ENCODE data around the gene PIGW.
"Not testable (repeated sequence)": the region's sequence is repeated elsewhere in the genome, so short reads cannot be mapped to it uniquely, and the experiment has no call there.

PIGW gene

DNA sequence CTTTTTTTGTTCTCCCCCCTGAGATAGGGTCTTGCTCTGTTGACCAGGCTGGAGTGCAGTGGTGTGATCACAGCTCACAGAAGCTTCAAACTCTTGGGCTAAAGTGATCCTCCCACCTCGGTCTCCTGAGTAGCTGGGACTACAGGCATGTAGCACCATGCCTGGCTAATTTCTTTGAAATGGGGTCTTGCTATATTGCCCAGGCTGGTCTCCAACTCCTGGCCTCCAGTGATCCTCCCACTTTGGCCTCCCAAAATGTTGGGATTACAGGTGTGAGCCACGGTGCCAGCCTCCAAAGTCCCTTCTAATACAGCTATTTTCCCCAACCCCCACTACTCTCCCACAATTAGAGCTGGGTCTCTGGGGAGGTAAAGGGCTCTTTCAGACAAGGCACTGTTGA is 26.3 kb upstream of the PIGW start:
- not testable (repeated sequence) for DNase-seq

DNA sequence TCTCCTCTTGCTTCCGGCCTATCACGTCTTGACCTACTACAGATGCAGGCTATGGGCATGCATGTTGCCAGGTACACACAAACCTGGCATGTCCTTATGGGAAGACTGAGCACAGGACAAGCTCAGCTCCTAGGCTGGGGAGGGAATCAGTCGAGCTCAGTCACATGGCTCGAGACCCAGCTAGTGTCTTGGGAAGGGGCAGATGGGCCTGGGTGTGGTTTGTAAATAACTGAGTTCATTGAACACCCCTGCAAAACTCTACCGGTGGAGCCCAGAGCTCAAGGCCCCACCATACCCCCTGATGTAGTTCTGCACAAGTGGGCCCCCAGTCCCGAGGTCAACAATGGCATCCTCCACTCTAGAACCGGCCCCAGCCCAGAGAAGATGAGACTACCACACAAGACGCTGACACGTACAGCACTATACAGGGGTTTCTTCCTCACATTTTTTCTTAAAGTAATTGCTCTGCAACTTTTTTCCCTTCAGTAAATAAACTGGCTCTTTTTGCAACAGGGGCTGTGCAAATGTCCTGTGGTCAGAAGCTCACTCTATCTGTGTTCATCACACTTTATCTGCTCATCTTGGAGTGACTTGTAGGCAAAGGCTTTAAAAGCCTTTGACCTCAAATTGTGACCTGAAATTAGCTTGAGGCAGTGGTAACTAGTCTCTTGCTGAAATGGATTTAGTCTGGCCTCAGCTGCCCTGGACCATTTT is 25.4 kb upstream of the PIGW start:
- DNase-seq: no peak

DNA sequence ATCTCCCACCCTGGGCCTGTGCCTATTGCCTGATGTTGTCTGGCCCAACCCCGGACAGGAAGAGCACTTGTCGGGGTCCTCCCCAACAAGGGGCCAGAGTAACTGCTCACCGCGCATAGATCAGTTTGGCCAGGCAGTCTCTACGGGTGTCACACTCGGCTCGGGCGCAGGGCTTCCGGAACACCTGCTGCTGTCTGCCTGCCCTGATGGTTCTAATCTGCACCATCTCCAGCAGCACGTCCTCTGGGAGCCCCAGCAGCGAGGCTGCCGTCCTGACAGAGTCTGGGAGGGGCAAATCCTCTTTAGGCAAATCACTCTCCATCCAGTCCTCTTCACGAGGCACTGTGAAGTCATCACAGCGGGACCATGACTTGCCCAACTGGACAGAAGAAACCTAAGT is 24.2 kb upstream of the PIGW start:
- DNase-seq: no peak

DNA sequence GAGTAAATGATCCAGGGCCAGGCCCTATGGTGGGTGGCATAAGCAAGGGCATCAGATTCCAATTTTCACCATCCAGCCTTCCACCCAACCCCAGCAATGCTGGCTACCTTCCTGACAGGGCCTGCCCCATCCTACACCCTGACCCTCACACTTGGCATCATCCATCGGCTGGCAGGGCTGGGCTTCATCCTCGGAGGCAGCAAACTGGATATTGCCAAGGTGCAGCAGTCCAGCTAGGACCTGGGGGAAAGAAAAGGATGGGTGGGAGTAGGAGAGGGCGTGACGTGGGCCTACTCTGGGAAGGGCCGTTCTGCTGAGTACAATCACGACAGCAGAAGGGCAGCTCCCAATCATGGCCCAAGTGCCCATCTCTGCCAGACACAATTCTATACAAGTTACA is 23.6 kb upstream of the PIGW start:
- no peak for DNase-seq

DNA sequence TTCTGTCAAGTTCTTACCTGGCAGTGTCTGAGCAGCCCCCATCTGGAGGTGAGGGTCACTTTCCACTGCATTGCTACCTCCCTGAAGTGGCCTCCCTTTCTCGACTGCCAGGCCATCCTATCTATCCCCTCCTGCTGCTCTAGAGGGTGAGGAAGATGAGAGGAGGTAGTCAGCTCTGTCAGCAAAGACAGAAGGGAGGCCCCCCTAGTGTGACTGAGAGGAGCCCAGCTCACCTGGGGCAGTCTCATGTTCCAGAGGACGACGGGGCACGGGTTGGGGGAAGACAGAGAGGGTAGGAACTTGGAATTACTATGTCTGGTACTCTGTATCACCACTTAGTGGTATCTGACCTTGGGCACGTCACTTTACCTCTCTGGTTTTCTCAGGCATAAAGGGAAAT is 22.1 kb upstream of the PIGW start:
- no peak for DNase-seq

DNA sequence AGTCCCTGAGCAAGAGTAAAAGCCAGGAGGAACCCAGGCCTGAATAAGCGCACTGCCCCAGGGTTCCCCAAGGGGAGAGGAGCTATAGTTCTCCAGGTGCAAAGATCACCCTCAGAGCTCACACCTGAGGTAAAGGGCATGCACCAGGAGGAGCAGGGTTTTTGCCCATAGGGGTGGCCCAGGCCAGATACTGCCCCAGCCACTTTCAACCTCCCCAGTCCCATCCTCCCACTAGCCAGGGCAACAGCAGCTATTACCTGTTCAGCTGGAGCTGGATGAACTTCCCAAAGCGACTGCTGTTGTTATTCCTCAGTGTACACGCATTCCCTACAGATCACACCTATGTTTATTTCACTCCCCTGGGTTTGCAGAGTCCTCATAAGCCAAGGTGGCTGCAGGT is 19.9 kb upstream of the PIGW start:
- no peak for DNase-seq

DNA sequence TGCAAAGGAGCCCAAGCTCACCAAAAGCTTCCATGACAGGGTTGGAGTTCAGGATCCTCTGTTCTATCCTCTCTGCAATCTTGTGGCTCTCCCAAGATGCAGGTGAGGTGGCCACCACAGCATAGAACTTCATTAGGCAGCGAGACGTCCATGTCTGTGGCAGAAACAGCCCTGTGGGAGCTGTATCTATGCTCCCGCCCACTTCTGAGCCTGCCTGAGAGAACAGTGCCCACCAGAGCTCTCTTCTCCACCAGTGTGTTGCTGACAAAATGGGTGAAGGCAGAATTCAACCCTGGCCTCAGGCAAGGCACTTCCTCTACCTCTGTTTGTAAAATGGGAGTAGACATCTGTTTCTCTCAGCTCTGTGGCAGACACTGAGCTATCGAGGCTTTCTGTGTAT is 18.9 kb upstream of the PIGW start:
- no peak for DNase-seq

DNA sequence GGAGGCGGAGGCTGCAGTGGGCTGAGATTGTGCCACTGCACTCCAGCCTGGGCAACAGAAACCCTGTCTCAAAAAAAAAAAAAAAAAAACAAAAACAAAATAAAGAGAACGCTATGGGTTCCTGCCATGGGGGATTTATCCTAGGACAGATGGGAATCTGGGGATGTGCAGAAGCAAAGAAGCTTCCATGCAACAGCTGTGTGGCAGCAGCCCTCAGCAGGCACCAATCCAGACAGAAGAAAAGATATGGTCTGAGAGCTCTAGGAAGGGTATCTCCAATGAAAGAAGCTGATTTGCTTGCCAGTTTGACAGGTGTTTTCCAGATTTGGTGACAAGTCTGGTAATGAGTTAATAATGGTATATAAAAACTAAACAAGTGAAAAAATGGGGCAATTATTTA is 11.7 kb upstream of the PIGW start:
- no peak for DNase-seq

DNA sequence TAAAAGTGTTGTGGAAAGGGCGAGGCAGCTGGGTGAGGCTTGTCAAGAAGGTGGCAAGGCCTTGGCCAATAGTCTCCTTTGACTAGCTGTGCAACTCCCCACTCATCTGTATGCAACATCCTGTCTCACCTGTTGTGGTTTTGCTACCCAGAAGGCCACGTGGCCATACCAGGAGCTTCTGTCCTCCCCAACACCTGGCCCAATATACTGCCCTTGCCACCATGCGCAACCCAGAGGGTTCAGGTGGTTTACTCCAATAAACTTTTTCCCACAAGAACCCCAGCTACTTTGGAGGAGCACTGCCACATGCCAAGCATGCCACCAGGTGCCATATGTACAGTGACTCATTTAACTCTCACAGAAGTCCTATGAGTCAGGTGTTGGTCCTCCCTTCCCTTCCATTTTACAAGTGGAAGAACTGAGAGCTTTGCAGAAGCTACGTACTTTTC is 10.3 kb upstream of the PIGW start:
- DNase-seq: no peak

DNA sequence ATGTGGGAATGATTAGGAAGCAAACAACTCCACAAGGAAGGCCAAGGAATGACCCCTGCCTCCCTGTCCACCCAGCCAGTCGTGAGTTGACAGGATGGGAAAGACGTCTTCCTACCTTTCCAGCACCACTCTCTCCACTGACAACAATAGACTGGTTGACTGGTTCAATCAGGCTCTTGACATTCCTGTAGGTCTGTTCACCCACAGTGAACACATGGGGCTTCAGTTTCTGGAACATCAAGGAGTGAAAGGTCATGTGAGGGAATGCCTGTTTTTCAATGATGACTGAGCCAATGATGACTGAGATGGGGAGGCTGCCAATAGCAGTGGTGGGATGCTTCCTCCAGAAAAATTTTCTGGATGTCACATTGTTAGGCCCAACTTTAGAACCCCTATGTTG is 9.7 kb upstream of the PIGW start:
- no peak for DNase-seq

DNA sequence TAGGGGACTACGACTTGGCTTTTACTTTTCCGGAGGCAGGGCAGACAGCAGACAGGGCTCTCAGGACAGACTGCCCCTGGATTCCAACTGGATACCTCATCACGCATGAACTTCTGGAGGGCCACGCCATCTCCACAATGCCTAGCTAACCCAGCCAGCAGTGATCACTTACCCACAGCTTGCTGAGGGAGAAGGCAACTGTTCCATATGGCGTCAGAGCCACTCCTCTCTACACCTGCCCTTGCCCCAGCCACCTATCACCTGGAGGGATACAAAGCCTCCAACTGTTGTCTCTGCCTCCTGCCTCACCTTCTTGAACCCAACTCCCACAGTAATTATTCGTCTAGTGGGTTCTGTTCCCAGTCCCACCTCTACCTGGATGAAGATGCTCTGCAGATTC is 8.9 kb upstream of the PIGW start:
- no peak for DNase-seq

DNA sequence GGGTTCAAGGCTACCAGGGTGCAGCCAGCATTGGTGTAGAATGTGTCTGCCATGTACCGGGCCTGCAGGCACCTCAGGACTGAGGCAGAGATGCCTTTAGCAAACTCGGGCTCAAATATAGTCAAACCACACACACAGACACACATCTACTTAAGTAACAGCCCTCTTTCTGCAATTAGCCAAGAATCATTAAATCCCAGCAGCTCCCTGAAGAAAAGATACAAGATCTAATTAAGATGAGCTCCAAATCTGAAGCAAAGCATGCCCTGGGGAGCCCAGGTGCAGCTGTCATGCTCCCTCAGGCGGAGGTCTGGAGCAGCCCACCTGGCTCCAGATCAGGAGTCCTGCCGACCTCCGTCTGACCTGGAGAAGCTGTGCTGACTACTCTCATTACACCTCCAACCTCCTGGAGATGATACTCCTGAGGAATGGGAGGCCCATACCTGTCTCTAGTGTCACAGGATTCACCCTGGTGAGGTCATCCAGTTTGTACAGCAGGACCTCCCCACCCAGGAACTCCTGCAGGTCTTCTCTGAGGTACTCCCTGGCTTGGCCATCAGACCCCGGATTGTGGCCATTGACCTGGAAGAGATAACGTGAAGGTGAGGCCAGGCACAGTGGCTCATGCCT is 7.1 kb upstream of the PIGW start:
- DNase-seq: no peak

DNA sequence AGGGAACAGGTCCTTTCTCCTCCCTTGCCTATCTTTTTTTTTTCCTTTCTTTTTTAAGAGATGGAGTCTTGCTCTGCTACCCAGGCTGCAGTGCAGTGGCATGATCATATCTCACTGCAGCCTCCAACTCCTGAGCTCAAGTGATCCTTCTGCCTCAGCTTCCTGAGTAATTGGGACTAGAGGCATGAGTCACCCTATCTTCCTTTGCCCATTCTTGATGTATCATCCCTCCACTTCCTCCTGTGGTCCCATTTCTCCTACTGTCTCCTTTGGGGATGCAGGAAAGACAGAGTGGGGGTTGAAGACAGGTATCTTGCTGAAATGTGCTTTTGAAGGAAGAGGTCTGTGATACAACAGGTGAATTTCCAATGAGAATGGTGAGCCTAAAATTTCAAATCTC is 5.7 kb upstream of the PIGW start:
- peak; percentile 48 for DNase-seq

DNA sequence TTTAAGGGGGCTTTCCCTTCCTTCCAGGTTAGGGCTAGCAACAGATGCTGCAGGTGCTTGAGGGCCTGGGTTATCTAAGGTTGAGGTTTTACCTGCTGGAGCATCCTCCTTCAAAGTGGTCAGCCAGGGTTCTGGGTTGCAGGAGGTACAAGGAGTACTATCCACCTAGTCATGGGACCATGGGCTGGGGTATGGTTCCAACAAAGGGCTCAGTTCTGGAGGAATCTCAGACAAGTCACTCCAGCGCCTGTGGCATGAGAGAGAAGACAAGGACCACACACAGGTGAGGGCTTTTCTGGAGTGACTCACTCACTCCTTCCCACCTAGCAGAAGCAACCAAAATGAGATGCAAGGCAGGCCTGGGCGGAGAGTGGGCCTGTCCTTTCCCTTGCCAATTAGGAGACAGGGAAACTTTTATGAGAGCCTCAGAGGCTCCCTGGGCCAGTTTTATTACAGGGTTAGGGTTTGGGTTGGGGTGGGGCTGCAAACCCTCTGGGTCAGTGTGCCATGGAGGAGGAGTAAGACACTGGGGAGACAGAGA is 2.3 kb upstream of the PIGW start:
- no peak for DNase-seq

DNA sequence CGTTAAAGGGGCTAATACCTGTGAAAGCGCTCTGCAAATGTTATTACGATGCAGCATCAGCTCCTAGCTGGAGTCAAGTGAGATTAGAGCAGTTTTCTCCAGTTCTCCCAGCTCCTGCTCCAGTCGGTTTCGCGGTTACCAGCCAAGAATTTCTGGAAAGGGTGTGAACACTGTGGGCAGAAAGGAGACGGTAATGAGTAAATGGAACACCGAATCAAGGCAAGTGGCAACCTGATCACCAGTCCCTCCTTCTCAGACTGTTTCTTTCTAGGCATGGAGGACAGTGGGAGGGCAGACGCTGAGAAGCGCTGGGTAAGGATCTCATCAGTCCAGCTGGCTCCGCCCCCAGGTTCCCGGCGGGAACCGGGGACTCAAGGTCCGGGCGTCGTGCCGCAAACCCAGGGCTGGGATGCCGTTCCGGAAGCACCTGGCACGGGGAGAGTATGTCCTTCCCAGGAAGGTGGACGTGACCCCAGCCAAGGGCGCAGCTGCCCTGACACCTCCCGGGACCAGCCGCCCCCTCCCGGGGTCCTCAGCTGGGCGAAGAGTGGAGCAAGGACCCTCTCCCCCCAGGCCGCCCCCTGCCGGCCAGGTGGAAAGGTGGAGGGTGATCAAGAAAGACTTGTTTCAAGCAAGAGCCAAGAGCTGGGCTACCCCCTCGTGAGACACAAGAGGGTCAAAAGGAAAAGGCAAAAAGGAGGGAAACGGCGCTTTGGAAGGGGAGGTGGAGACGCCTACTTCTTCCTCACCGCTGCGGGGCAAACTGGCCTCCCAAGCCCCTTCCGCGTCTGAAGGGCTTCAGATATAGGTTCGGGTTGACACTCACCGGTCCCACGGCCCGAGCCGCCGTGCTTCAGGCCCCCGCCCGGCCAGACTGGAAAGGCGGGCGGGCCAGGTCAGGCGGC is 600 bp upstream of the PIGW start:
- peak; percentile 52 for DNase-seq

DNA sequence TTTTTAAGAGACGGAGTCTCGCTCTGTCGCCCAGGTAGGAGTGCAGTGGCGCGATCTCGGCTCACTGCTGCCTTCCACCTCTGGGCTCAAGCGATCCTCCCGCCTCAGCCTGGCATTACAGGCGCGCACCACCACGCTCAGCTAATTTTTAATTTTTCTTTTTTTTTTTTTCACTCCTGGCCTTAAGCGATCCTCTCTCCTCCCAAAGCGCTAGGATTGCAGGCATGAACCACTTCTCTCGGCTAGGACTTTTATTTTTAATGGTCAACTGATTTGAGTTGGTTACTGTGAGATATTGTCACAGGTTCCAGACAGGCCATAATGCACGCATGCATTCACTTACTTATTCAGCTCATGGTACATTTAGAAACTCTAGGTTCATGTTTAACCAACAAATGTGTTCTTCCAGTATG is 888 bp downstream of the PIGW start:
- DNase-seq: no peak

DNA sequence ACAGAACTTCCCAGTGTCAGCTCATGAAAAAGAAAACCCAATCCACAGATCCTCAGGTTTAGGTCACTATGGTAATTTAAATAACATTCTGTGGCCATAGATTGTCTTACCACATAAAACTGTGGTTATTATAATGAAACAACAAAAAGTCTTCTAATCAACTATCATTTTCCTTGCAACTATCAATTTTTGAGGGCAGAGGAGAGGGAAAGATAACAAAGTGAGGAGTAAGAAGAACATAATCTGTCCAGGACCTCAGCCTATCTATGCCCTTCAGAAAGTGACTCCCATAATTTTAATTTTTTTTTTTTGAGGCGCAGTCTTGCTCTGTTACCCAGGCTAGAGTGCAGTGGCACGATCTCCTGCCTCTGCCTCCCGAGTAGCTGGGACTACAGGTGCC is 5.9 kb downstream of the PIGW start:
- no peak for DNase-seq

DNA sequence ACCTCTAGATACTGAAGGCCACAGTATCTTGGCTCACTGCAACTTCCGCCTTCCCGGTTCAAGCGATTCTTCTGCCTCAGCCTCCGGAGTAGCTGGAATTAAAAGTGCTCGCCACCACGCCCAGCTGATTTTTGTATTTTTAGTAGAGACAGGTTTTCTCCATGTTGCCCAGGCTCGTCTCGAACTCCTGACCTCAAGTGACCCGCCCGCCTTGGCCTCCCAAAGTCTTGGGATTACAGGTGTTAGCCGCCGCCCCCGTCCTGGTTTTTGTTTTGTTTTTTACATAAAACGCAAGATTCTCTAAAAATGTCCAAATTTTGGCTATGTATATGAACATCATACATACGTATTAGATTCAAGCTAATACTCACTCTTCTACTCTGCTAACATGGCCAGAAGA is 8.0 kb downstream of the PIGW start:
- DNase-seq: no peak

DNA sequence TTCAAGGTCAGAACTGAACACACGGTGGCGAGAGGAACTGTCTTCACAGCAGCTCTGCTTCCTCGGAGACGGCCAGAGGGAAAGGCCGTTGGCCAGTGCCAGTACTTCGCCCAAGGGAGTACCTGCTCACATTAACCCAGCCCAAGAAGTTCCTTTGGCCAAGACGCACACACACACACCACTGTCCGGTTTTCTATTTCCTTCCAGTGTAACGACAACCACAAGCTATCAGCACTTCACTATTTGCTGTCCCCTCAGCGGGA is 9.2 kb downstream of the PIGW start:
- DNase-seq: peak; percentile 35

DNA sequence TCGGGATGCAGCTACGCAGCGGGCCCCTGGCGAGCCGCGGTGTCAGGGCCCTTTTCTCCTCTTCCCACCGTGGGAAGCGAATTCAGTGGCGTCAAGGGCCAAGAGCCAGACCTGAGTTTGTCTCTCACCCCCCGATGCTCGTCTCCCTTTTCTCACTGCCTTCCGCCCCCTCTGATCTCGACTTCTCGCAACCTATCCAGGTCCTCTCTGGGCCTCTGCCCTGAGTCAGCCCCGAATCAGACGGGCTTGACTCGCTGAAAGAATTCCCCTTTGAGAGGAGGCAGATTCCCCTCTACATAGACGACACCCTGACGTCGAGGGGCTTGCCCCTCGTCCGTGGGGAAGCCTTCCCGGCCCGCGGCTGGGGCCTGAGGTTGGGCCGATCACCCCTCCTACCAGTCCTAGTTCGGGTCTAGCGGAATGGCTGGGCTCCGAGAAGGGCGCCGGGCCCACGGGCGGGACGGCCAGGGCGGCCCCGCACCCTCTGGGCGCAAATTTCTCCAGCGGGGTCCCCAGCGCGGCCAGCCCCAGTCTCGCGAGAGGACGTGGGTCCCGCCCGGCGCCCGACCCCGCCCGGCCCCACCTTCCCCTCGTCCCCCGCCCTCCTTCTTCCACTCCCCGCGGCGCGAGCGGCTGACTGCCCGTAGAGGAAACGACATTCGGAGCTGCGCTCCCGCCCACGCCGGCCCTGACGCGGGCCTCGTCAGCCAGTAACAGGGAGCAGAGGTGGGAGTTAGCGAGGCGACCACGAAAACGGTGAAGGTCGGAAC is 9.7 kb downstream of the PIGW start, which contains the start of gene GGNBP2:
Gene GGNBP2 (plus strand): TSS at position 613 of the 770 bp plus-strand sequence. CDS start 806 bp downstream, outside the sequence.
- peak; percentile 95 for DNase-seq

DNA sequence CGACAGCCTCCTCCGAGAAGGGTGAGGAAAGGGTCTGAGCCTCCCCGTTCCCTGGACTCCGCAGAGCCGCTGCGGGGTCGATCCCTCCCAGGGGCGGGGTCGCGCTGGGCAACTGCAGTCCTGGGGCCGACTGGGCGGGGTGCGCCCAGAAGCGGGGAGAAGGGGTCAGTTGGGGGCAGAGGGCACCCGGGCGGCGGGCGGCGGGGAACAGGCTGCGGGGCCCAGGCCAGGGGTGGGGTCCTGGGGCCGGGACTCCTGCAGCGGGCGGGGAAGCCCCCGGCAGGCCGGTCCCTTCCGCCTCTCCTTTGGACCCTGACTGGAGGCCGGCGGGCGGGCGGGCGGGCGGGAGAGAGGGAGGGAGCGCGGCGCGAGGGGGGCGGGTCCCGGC is 10.3 kb downstream of the PIGW start:
- no peak for DNase-seq
